Activated naive CD4-positive, alpha-beta T cell treated with anti-CD3 and anti-CD28 coated beads, Interleukin-2, amount 50 U/mL, for 72 hours (primary cell): Measurements from ENCODE around the gene KANK2. TPM values are rescaled to one million over a fixed set of nuclear protein-coding genes. Genes with fewer than 3 reads are reported as not detected.
"Not testable (repeated sequence)": the region's sequence is repeated elsewhere in the genome, so short reads cannot be mapped to it uniquely, and the experiment has no call there.

ENCODE experiments used
- ATAC-seq, 2 donors: fragments of 150-1000 bp; cut with Tn5 transposase; 2 replicates each; pipeline ENCODE4 v1.10.0; 2021; ENCODE audit warnings: mild to moderate bottlenecking in 2 of 2, moderate library complexity in 2 of 2
- DNase-seq, 2 donors: peaks; one replicate each; pipeline ENCODE4 v3.0.0; 2021 to 2022; ENCODE audit warnings: low spot score in 2 of 2
- H3K27ac Mint-ChIP-seq, 2 donors: one replicate each; pipeline ENCODE4 v1.8.0; 2022; ENCODE audit warnings: mild to moderate bottlenecking in 2 of 2, mixed read lengths in 2 of 2
- H3K36me3 Mint-ChIP-seq, 2 donors: one replicate each; pipeline ENCODE4 v1.8.0; 2022; ENCODE audit warnings: mixed read lengths in 2 of 2
- H3K9me3 Mint-ChIP-seq, 2 donors: one replicate each; pipeline ENCODE4 v1.8.0; 2022; ENCODE audit warnings: mixed read lengths in 2 of 2
- total RNA-seq, 2 donors: library from RNA; stranded (reverse); gene quantifications; one replicate each; pipeline ENCODE4 v1.2.3, GENCODE V29; 2022

The KANK2 gene
- total RNA-seq, 2 donors from 2014 or later, result 1.6 to 5.5 TPM

GRCh38 chr19:11191273-11191755 is 6.0 kb downstream of the KANK2 start:
- no peak for DNase-seq
- peak; percentile 40 to 60 for ATAC-seq
- Mint-ChIP-seq H3K9me3 (no peaks in the 10 kb centered on the region), H3K36me3 (no peaks in the 10 kb centered on the region), H3K27ac (no peak overlapping the region)

GRCh38 chr19:11190501-11190900 is 6.8 kb downstream of the KANK2 start:
- Mint-ChIP-seq H3K9me3 (no peaks in the 10 kb centered on the region), H3K27ac (no peak overlapping the region), H3K36me3 (no peaks in the 10 kb centered on the region)
- DNase-seq, result no peak
- no peak for ATAC-seq

GRCh38 chr19:11187441-11187840 is 9.9 kb downstream of the KANK2 start:
- ATAC-seq (no peak), DNase-seq (no peak)
- H3K27ac Mint-ChIP-seq, result no peak overlapping the region
- H3K36me3 Mint-ChIP-seq, result no peaks in the 10 kb centered on the region
- H3K9me3 Mint-ChIP-seq, result no peaks in the 10 kb centered on the region

GRCh38 chr19:11182994-11183393 is 14.4 kb downstream of the KANK2 start:
- ATAC-seq (no peak), DNase-seq (no peak)
- H3K36me3 Mint-ChIP-seq, result no peaks in the 10 kb centered on the region
- H3K27ac Mint-ChIP-seq, result no peak overlapping the region
- no peaks in the 10 kb centered on the region for H3K9me3 Mint-ChIP-seq

GRCh38 chr19:11181488-11181887 is 15.9 kb downstream of the KANK2 start:
- DNase-seq, result no peak
- ATAC-seq, result no peak
- Mint-ChIP-seq H3K36me3 (no peaks in the 10 kb centered on the region), H3K27ac (no peak overlapping the region), H3K9me3 (no peaks in the 10 kb centered on the region)

- ATAC-seq, H3K36me3 Mint-ChIP-seq, H3K9me3 Mint-ChIP-seq, H3K27ac Mint-ChIP-seq, DNase-seq: not testable (repeated sequence)
Measured at GRCh38 chr19:11180975-11181374, 16.4 kb downstream of the KANK2 start.

- ATAC-seq (no peak), DNase-seq (no peak)
- Mint-ChIP-seq H3K36me3 (no peaks in the 10 kb centered on the region), H3K27ac (no peak overlapping the region), H3K9me3 (no peaks in the 10 kb centered on the region)
Measured at GRCh38 chr19:11180346-11180745, 17.0 kb downstream of the KANK2 start.

GRCh38 chr19:11179716-11180297 is 17.5 kb downstream of the KANK2 start:
- DNase-seq, result no peak
- H3K36me3 Mint-ChIP-seq, result no peaks in the 10 kb centered on the region
- H3K9me3 Mint-ChIP-seq, result no peaks in the 10 kb centered on the region
- ATAC-seq, result peak in 1 of 2 donors; percentile 47
- H3K27ac Mint-ChIP-seq, result no peak overlapping the region

GRCh38 chr19:11179145-11179465 is 18.2 kb downstream of the KANK2 start:
- ATAC-seq, H3K36me3 Mint-ChIP-seq, H3K9me3 Mint-ChIP-seq, H3K27ac Mint-ChIP-seq, DNase-seq: not testable (repeated sequence)

GRCh38 chr19:11177592-11177991 is 19.8 kb downstream of the KANK2 start:
- no peaks in the 10 kb centered on the region for H3K9me3 Mint-ChIP-seq
- no peaks in the 10 kb centered on the region for H3K36me3 Mint-ChIP-seq
- H3K27ac Mint-ChIP-seq, result no peak overlapping the region
- ATAC-seq (no peak), DNase-seq (no peak)

GRCh38 chr19:11176466-11177193 is 20.7 kb downstream of the KANK2 start:
- ATAC-seq (no peak), DNase-seq (no peak)
- no peaks in the 10 kb centered on the region for H3K36me3 Mint-ChIP-seq
- H3K9me3 Mint-ChIP-seq, result no peaks in the 10 kb centered on the region
- H3K27ac Mint-ChIP-seq, result peak overlapping the region in 1 of 2 donors; percentile 50

- H3K9me3 Mint-ChIP-seq, result no peaks in the 10 kb centered on the region
- DNase-seq (no peak), ATAC-seq (no peak)
- no peak overlapping the region for H3K27ac Mint-ChIP-seq
- H3K36me3 Mint-ChIP-seq, result no peaks in the 10 kb centered on the region
Measured at GRCh38 chr19:11175920-11176319, 21.4 kb downstream of the KANK2 start.

- Mint-ChIP-seq H3K36me3 (no peaks in the 10 kb centered on the region), H3K27ac (no peak overlapping the region), H3K9me3 (no peaks in the 10 kb centered on the region)
- ATAC-seq (no peak), DNase-seq (no peak)
Measured at GRCh38 chr19:11174336-11174735, 23.0 kb downstream of the KANK2 start.

- H3K36me3 Mint-ChIP-seq, result no peaks in the 10 kb centered on the region
- no peak for ATAC-seq
- H3K9me3 Mint-ChIP-seq, result no peaks in the 10 kb centered on the region
- H3K27ac Mint-ChIP-seq, result no peak overlapping the region
- DNase-seq, result no peak
Measured at GRCh38 chr19:11173516-11174155, 23.7 kb downstream of the KANK2 start.

- DNase-seq (no peak), ATAC-seq (no peak)
- Mint-ChIP-seq H3K27ac (peak overlapping the region in 1 of 2 donors; percentile 44), H3K9me3 (no peaks in the 10 kb centered on the region), H3K36me3 (no peaks in the 10 kb centered on the region)
Measured at GRCh38 chr19:11172576-11172975, 24.8 kb downstream of the KANK2 start.

GRCh38 chr19:11171144-11171543 is 26.2 kb downstream of the KANK2 start:
- DNase-seq, result no peak
- no peak for ATAC-seq
- H3K36me3 Mint-ChIP-seq, result no peaks in the 10 kb centered on the region
- no peak overlapping the region for H3K27ac Mint-ChIP-seq
- no peaks in the 10 kb centered on the region for H3K9me3 Mint-ChIP-seq

GRCh38 chr19:11169896-11170678 is 27.3 kb downstream of the KANK2 start:
- H3K9me3 Mint-ChIP-seq, result no peaks in the 10 kb centered on the region
- H3K27ac Mint-ChIP-seq, result no peak overlapping the region
- DNase-seq, result no peak
- H3K36me3 Mint-ChIP-seq, result no peaks in the 10 kb centered on the region
- ATAC-seq, result no peak
